GM18868 (cell line): ENCODE results near the gene CHSY3.

Experiments
- ATAC-seq: cut with Tn5 transposase; IDR thresholded peaks from one replicate; pipeline ENCODE4 v1.9.1; 2021; ENCODE audit warnings: mild to moderate bottlenecking, moderate library complexity; ENCODE audit not compliant: unreplicated experiment

CHSY3 gene

GRCh38 chr5:129904102-129904666 lies at the start of gene CHSY3:
TSS of gene CHSY3 (plus strand) at chr5:129904465.
- ATAC-seq, result peak; percentile 60

GRCh38 chr5:129856325-129856724 lies 47.9 kb upstream of the CHSY3 start:
- no peak for ATAC-seq

GRCh38 chr5:129857116-129857515 lies 47.1 kb upstream of the CHSY3 start:
- ATAC-seq, result no peak

GRCh38 chr5:129858131-129858675 lies 46.1 kb upstream of the CHSY3 start:
- ATAC-seq, result no peak

GRCh38 chr5:129884322-129884721 lies 19.9 kb upstream of the CHSY3 start:
- no peak for ATAC-seq

GRCh38 chr5:129899454-129899853 lies 4.8 kb upstream of the CHSY3 start:
- no peak for ATAC-seq

GRCh38 chr5:129902816-129903215 lies 1.4 kb upstream of the CHSY3 start:
- no peak for ATAC-seq

GRCh38 chr5:129903466-129904101 lies 681 bp upstream of the CHSY3 start:
- ATAC-seq, result no peak

GRCh38 chr5:129904667-129905472 lies 605 bp downstream of the CHSY3 start:
- ATAC-seq, result peak; percentile 39

- ATAC-seq, result no peak
These were observed 1.4 kb downstream of the CHSY3 start for GRCh38 chr5:129905473-129906176.

GRCh38 chr5:129906177-129906887 lies 2.1 kb downstream of the CHSY3 start:
- no peak for ATAC-seq

- ATAC-seq, result no peak
These were observed 5.0 kb downstream of the CHSY3 start for GRCh38 chr5:129909225-129909624.

GRCh38 chr5:129912601-129913255 lies 8.5 kb downstream of the CHSY3 start:
- ATAC-seq, result no peak

GRCh38 chr5:129915415-129915814 lies 11.2 kb downstream of the CHSY3 start:
- no peak for ATAC-seq

GRCh38 chr5:129917224-129917623 lies 13.0 kb downstream of the CHSY3 start:
- no peak for ATAC-seq

GRCh38 chr5:129921204-129921603 lies 16.9 kb downstream of the CHSY3 start:
- no peak for ATAC-seq

- no peak for ATAC-seq
These were observed 26.0 kb downstream of the CHSY3 start for GRCh38 chr5:129930221-129930620.

GRCh38 chr5:129935626-129936025 lies 31.4 kb downstream of the CHSY3 start:
- ATAC-seq, result no peak

GRCh38 chr5:129938077-129938476 lies 33.8 kb downstream of the CHSY3 start:
- ATAC-seq, result no peak

GRCh38 chr5:129943936-129944335 lies 39.7 kb downstream of the CHSY3 start:
- ATAC-seq, result no peak
